Hepatocyte (in vitro differentiated cells): ENCODE measurements around the gene PPA1.

Experiments used
- EZH2 ChIP-seq: fragments of 200-600 bp; sonication (generic); IDR thresholded peaks from 2 replicates; pipeline ENCODE4 v1.6.1; 2016; ENCODE audit warnings: antibody characterized with exemption, mild to moderate bottlenecking, borderline replicate concordance
- EZH2phosphoT487 ChIP-seq: fragments of 200-600 bp; sonication (generic); IDR thresholded peaks from one replicate; pipeline ENCODE4 v1.6.1; 2018; ENCODE audit warnings: antibody characterized with exemption, mild to moderate bottlenecking, low read depth, moderate library complexity; ENCODE audit not compliant: unreplicated experiment, severe bottlenecking
- TF ChIP-seq, protein P1 (sequence below): fragments of 200-600 bp; sonication (generic); IDR thresholded peaks from 2 replicates; pipeline ENCODE4 v1.5.1; 2016; ENCODE audit warnings: antibody characterized with exemption, mild to moderate bottlenecking; ENCODE audit not compliant: poor library complexity

DNA sequence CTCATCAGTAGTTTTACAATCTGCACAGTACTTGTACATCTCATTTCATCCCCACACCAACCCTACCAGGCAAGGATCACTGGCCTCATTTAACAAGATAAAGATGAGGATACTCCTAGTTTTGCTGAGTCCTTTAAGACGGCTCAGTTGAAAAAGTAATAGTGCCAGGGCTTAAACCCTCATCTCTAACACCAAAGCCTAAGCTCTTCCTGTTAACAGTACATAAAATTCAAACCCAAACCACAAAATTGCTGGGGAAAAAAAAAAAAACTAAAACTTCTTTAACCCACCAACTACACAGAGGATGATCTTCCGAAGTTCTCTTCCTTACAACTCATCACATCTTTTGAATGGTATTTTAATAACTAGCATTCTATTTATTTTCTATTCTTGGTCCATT is 64.2 kb downstream of the PPA1 start:
- TF ChIP-seq, protein P1, sequence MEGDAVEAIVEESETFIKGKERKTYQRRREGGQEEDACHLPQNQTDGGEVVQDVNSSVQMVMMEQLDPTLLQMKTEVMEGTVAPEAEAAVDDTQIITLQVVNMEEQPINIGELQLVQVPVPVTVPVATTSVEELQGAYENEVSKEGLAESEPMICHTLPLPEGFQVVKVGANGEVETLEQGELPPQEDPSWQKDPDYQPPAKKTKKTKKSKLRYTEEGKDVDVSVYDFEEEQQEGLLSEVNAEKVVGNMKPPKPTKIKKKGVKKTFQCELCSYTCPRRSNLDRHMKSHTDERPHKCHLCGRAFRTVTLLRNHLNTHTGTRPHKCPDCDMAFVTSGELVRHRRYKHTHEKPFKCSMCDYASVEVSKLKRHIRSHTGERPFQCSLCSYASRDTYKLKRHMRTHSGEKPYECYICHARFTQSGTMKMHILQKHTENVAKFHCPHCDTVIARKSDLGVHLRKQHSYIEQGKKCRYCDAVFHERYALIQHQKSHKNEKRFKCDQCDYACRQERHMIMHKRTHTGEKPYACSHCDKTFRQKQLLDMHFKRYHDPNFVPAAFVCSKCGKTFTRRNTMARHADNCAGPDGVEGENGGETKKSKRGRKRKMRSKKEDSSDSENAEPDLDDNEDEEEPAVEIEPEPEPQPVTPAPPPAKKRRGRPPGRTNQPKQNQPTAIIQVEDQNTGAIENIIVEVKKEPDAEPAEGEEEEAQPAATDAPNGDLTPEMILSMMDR: no peak
- TF ChIP-seq EZH2phosphoT487: no peak
- no peak for TF ChIP-seq EZH2
